GM23338 (cell line): ENCODE data around the gene MON2. TPM values are rescaled to one million over a fixed set of nuclear protein-coding genes. Genes with fewer than 3 reads are reported as not detected.

ENCODE experiments used
- ATAC-seq: fragments of 200-7000 bp; cut with Tn5 transposase; 3 replicates; pipeline ENCODE4 v1.9.1; 2020
- DNase-seq: peaks from one replicate; pipeline ENCODE4 v3.0.0-alpha.2; 2015; ENCODE audit warnings: low spot score
- H2AFZ ChIP-seq: fragments of 200-600 bp; sonication (generic); 2 replicates; pipeline ENCODE4 v1.8.0; 2016; ENCODE audit warnings: antibody characterized with exemption, mild to moderate bottlenecking, moderate library complexity
- H3F3A ChIP-seq: fragments of 200-600 bp; sonication (generic); replicated peaks from 2 replicates; pipeline ENCODE4 v1.8.0; 2017; ENCODE audit warnings: antibody characterized with exemption, mixed run types, low read depth
- H3K27ac ChIP-seq: fragments of 200-600 bp; sonication (generic); 2 replicates; pipeline ENCODE4 v1.6.1; 2016; ENCODE audit warnings: low read depth
- H3K27me3 ChIP-seq: fragments of 200-600 bp; sonication (generic); 2 replicates; pipeline ENCODE4 v1.8.0; 2016; ENCODE audit warnings: mild to moderate bottlenecking, mixed run types, moderate library complexity; ENCODE audit not compliant: insufficient read depth
- H3K36me3 ChIP-seq: fragments of 200-600 bp; sonication (generic); 2 replicates; pipeline ENCODE4 v1.8.0; 2016; ENCODE audit warnings: mild to moderate bottlenecking; ENCODE audit not compliant: insufficient read depth
- H3K4me1 ChIP-seq: fragments of 200-600 bp; sonication (generic); 2 replicates; pipeline ENCODE4 v1.8.0; 2016; ENCODE audit warnings: mild to moderate bottlenecking, moderate library complexity; ENCODE audit not compliant: insufficient read depth
- H3K4me2 ChIP-seq: fragments of 200-600 bp; sonication (generic); 2 replicates; pipeline ENCODE4 v1.7.1; 2017; ENCODE audit warnings: mixed run types
- H3K4me3 ChIP-seq: fragments of 200-600 bp; sonication (generic); 2 replicates; pipeline ENCODE4 v1.6.1; 2016; ENCODE audit warnings: mixed run types
- H3K79me2 ChIP-seq: fragments of 200-600 bp; sonication (generic); replicated peaks from 2 replicates; pipeline ENCODE4 v1.8.0; 2017; ENCODE audit warnings: mild to moderate bottlenecking; ENCODE audit not compliant: insufficient read depth
- H3K9me2 ChIP-seq: fragments of 200-600 bp; sonication (generic); 2 replicates; pipeline ENCODE4 v1.8.0; 2017; ENCODE audit not compliant: insufficient read depth
- H4K20me1 ChIP-seq: fragments of 200-600 bp; sonication (generic); replicated peaks from 2 replicates; pipeline ENCODE4 v1.8.0; 2017; ENCODE audit warnings: mild to moderate bottlenecking; ENCODE audit not compliant: insufficient read depth
- H3K27ac Mint-ChIP-seq: 2 replicates; pipeline ENCODE4 v1.8.0; 2020; ENCODE audit warnings: inconsistent platforms, mild to moderate bottlenecking, moderate library complexity, mixed read lengths
- H3K27me3 Mint-ChIP-seq: 3 replicates; pipeline ENCODE4 v1.8.0; 2022; ENCODE audit warnings: low read depth, mild to moderate bottlenecking, moderate library complexity, mixed read lengths, inconsistent platforms; ENCODE audit not compliant: insufficient read depth, poor library complexity
- H3K36me3 Mint-ChIP-seq: 3 replicates; pipeline ENCODE4 v1.8.0; 2021; ENCODE audit warnings: low read depth, mild to moderate bottlenecking, inconsistent platforms, moderate library complexity, mixed read lengths
- H3K4me1 Mint-ChIP-seq: 3 replicates; pipeline ENCODE4 v1.8.0; 2020; ENCODE audit warnings: mild to moderate bottlenecking, inconsistent platforms, mixed read lengths
- H3K4me3 Mint-ChIP-seq: 3 replicates; pipeline ENCODE4 v1.8.0; 2021; ENCODE audit warnings: moderate library complexity, mild to moderate bottlenecking, inconsistent platforms, mixed read lengths
- H3K9me3 Mint-ChIP-seq: 3 replicates; pipeline ENCODE4 v1.8.0; 2020; ENCODE audit warnings: moderate library complexity, mild to moderate bottlenecking, inconsistent platforms, mixed read lengths
- CREB1 ChIP-seq: fragments of 250-450 bp; sonication (Bioruptor Pico); IDR thresholded peaks from 2 replicates; pipeline ENCODE4 v1.5.0; 2020; ENCODE audit warnings: low read depth, mild to moderate bottlenecking, moderate library complexity
- ETS1 ChIP-seq: IDR thresholded peaks from 2 replicates; pipeline ENCODE4 v1.6.1; 2016; ENCODE audit warnings: antibody characterized with exemption
- EZH2 ChIP-seq: fragments of 200-600 bp; sonication (generic); IDR thresholded peaks from one replicate; pipeline ENCODE4 v1.8.0; 2017; ENCODE audit warnings: antibody characterized with exemption, mild to moderate bottlenecking, low read depth; ENCODE audit not compliant: unreplicated experiment
- JUNB ChIP-seq: IDR thresholded peaks from one replicate; pipeline ENCODE4 v1.6.1; 2016; ENCODE audit warnings: antibody characterized with exemption; ENCODE audit not compliant: unreplicated experiment
- NANOG ChIP-seq: IDR thresholded peaks from 2 replicates; pipeline ENCODE4 v1.6.1; 2016; ENCODE audit warnings: antibody characterized with exemption, borderline replicate concordance
- STAT1 ChIP-seq: IDR thresholded peaks from one replicate; pipeline ENCODE4 v1.6.1; 2016; ENCODE audit warnings: antibody characterized with exemption; ENCODE audit not compliant: unreplicated experiment
- ZNF114 ChIP-seq: fragments of 250-450 bp; sonication (Bioruptor Pico); IDR thresholded peaks from 2 replicates; pipeline ENCODE4 v1.5.0; 2020; ENCODE audit warnings: mild to moderate bottlenecking, moderate library complexity
- ZNF462 ChIP-seq: fragments of 250-450 bp; sonication (Bioruptor Pico); IDR thresholded peaks from 2 replicates; pipeline ENCODE4 v1.5.0; 2020; ENCODE audit warnings: mild to moderate bottlenecking, moderate library complexity
- polyA plus RNA-seq: library from polyadenylated mRNA; unstranded; fragments of >200 nt; fragmentation: Nextera tagmentation; extraction: Ambion mirVana; gene quantifications from 2 replicates; pipeline ENCODE4 v1.2.1, GENCODE V29; 2016
- total RNA-seq: library from RNA; depleted of rRNA; stranded (reverse); fragments of >200 nt; shearing (Covaris generic); gene quantifications from 2 replicates; pipeline ENCODE4 v1.2.3, GENCODE V29; 2014

MON2 gene
- total and polyA plus RNA-seq, 2 experiments from 2014 or later, result 11.0 to 27.3 TPM

GRCh38 chr12:62627181-62627580, 160.6 kb downstream of the MON2 start:
- peaks cover 49% of the 10 kb centered on the region for H3K4me1 ChIP-seq
- no peaks in the 10 kb centered on the region; the same call in 2 of the 3 replicates for H3K36me3 Mint-ChIP-seq
- no peaks in the 10 kb centered on the region for H3K9me2 ChIP-seq
- TF ChIP-seq ETS1 (no peak), JUNB (no peak), STAT1 (no peak), EZH2 (no peak)
- H3K27me3 Mint-ChIP-seq, result peaks cover 21% of the 10 kb centered on the region
- ATAC-seq (no peak), DNase-seq (no peak)
- H2AFZ ChIP-seq, result no peak overlapping the region
- no peak overlapping the region for H3K4me2 ChIP-seq
- H3K27me3 ChIP-seq, result peaks cover 12% of the 10 kb centered on the region
- no peak overlapping the region for H3K4me3 Mint-ChIP-seq
- no peak overlapping the region for H3K27ac ChIP-seq
- H3K9me3 Mint-ChIP-seq, result no peaks in the 10 kb centered on the region; the same call in 2 of the 3 replicates
- no peak overlapping the region for H3K4me3 ChIP-seq
- no peaks in the 10 kb centered on the region for H4K20me1 ChIP-seq
- no peaks in the 10 kb centered on the region for H3K36me3 ChIP-seq
- H3K79me2 ChIP-seq, result no peaks in the 10 kb centered on the region
- H3F3A ChIP-seq, result no peaks in the 10 kb centered on the region; the same call in 1 of the 2 replicates
- H3K27ac Mint-ChIP-seq, result no peak overlapping the region
- peaks cover 46% of the 10 kb centered on the region for H3K4me1 Mint-ChIP-seq

- Histone ChIP-seq H3K79me2 (no peaks in the 10 kb centered on the region), H3K36me3 (no peaks in the 10 kb centered on the region), H3F3A (no peaks in the 10 kb centered on the region; the same call in 1 of the 2 replicates), H4K20me1 (no peaks in the 10 kb centered on the region), H3K9me2 (no peaks in the 10 kb centered on the region), H3K4me2 (peak overlapping the region; percentile 49), H3K4me1 (peaks cover 56% of the 10 kb centered on the region), H2AFZ (no peak overlapping the region), H3K27ac (no peak overlapping the region), H3K4me3 (0 out of 2 replicates have a peak overlapping the region, but pooled peaks have one; percentile 2), H3K27me3 (peaks cover 30% of the 10 kb centered on the region)
- TF ChIP-seq ZNF114 (CRISPR knock-in tag) (no peak), JUNB (no peak), NANOG (peak; percentile 9; the same call in 1 of the 2 replicates), ZNF462 (peak; percentile 74; the same call in 1 of the 2 replicates), CREB1 (CRISPR knock-in tag) (peak; percentile 46; the same call in 1 of the 2 replicates)
- no peaks in the 10 kb centered on the region for H3K9me3 Mint-ChIP-seq
- peak; percentile 42 for DNase-seq
- ATAC-seq, result peak; percentile 51
- no peak overlapping the region for H3K27ac Mint-ChIP-seq
- H3K27me3 Mint-ChIP-seq, result peaks cover 36% of the 10 kb centered on the region
- H3K4me3 Mint-ChIP-seq, result peak overlapping the region; percentile 19; the same call in 2 of the 3 replicates
- peaks cover 53% of the 10 kb centered on the region for H3K4me1 Mint-ChIP-seq
- no peaks in the 10 kb centered on the region; the same call in 2 of the 3 replicates for H3K36me3 Mint-ChIP-seq
These were observed 162.8 kb downstream of the MON2 start for GRCh38 chr12:62629413-62629812.
